ENCODE results near the gene INAVA. TPM values are rescaled to one million over a fixed set of nuclear protein-coding genes. Genes with fewer than 3 reads are reported as not detected.

The INAVA gene
- total and polyA plus RNA-seq, 9 of the 15 experiments (the other 6 are each of a cell fraction or from before 2014, with no cell fraction given): 0.09 TPM; not detected in 8

- Histone ChIP-seq H3K4me2 (ENCODE audit: insufficient read depth, low read length) (no peak overlapping the region), H3K9me1 (ENCODE audit: control insufficient read depth, insufficient read depth, low read length) (no peaks in the 10 kb centered on the region), H4K20me1 (replicated peaks; ENCODE audit: control insufficient read depth, insufficient read depth, low read length) (peaks cover 15% of the 10 kb centered on the region), H3K4me3 (no peak overlapping the region), H3K9ac (ENCODE audit: insufficient read depth in 1 of 2, low read depth in 2 of 2, low read length in 2 of 2) (no peak overlapping the region), H3K27me3 (ENCODE audit: control insufficient read depth in 2 of 2, insufficient read depth in 2 of 2, low read length in 2 of 2) (peaks cover 52 to 61% of the 10 kb centered on the region in 2 experiments), H3K36me3 (ENCODE audit: control insufficient read depth, insufficient read depth, low read length) (no peaks in the 10 kb centered on the region), H3K79me2 (ENCODE audit: control insufficient read depth, insufficient read depth, low read length) (no peaks in the 10 kb centered on the region), H3K27ac (ENCODE audit: extremely low read depth, low read depth, low read length) (no peak overlapping the region), H3K9me3 (replicated peaks; ENCODE audit: control insufficient read depth, insufficient read depth, low read depth, low read length) (no peaks in the 10 kb centered on the region), H2AFZ (ENCODE audit: low read depth, low read length) (no peak overlapping the region), H3K4me1 (replicated peaks in 1 of 2; ENCODE audit: control insufficient read depth in 2 of 2, insufficient read depth in 2 of 2, low read length in 2 of 2) (peaks cover 7 to 14% of the 10 kb centered on the region in 2 experiments; a peak in 4 of 5 replicates)
- BruUV-seq (replicated peaks): no TSS peak
- ATAC-seq (no peak), FAIRE-seq (no peak), DNase-seq (ENCODE audit: extremely low read depth in 1 of 4, low spot score in 3 of 4) (no peak)
- CTCF ChIA-PET (ENCODE audit: low intra/inter-chr PET ratio): no interaction called here
- 14% methylated on average over 11 of the region's 11 CpGs for WGBS (ENCODE audit: insufficient coverage, low coverage, missing lambda C conversion rate)
- no peak for TF ChIP-seq XRCC3 (IDR thresholded peaks at IDR 0.05)
- no peak for TF ChIP-seq YBX1 (IDR thresholded peaks at IDR 0.05)
- no peak for TF ChIP-seq SAP30 (IDR thresholded peaks at IDR 0.05; ENCODE audit: borderline replicate concordance, insufficient read depth, low read depth, low read length, poor library complexity, severe bottlenecking)
- TF ChIP-seq KAT2B (IDR thresholded peaks at IDR 0.05; ENCODE audit: low read depth, low read length): no peak
- no peak for TF ChIP-seq ZBTB17 (CRISPR knock-in tag; IDR thresholded peaks at IDR 0.05)
- no peak for TF ChIP-seq NCOA6 (IDR thresholded peaks at IDR 0.05)
- no peak for TF ChIP-seq POLR2B (IDR thresholded peaks at IDR 0.05; ENCODE audit: low read depth, partially characterized antibody)
- TF ChIP-seq ZBTB8A (IDR thresholded peaks at IDR 0.05; ENCODE audit: partially characterized antibody): no peak
- no peak for TF ChIP-seq ZNF778 (CRISPR knock-in tag; IDR thresholded peaks at IDR 0.05)
- TF ChIP-seq RBM22 (IDR thresholded peaks at IDR 0.05; ENCODE audit: low read depth, low read length, poor library complexity, severe bottlenecking): no peak
- no peak for TF ChIP-seq BACH1 (tag; IDR thresholded peaks at IDR 0.05)
- TF ChIP-seq LARP7 (IDR thresholded peaks at IDR 0.05): no peak
- TF ChIP-seq JUNB (CRISPR knock-in tag; conservative IDR thresholded peaks at IDR 0.05): no peak
- POLR2A ChIA-PET: interaction anchor here (0.6 kb wide), 1 partner anchor 8 kb away, joined by 3 read pairs; no protein-coding TSS in a partner anchor
- intact Hi-C loops (cut with micrococcal nuclease) (no loop called here), in situ Hi-C loops (cut with MboI) (no loop called here)
Measured at GRCh38 chr1:200887036-200887435, 7.7 kb upstream of the INAVA start.
